HG03469 (cell line): ENCODE measurements around the gene EBP.
"Not testable (repeated sequence)": the region's sequence is repeated elsewhere in the genome, so short reads cannot be mapped to it uniquely, and the experiment has no call there.

ENCODE experiments used
- ATAC-seq: cut with Tn5 transposase; IDR thresholded peaks from one replicate; pipeline ENCODE4 v1.9.1; 2021; ENCODE audit warnings: mild to moderate bottlenecking, moderate library complexity, moderate number of reproducible peaks; ENCODE audit not compliant: unreplicated experiment

The EBP gene

DNA sequence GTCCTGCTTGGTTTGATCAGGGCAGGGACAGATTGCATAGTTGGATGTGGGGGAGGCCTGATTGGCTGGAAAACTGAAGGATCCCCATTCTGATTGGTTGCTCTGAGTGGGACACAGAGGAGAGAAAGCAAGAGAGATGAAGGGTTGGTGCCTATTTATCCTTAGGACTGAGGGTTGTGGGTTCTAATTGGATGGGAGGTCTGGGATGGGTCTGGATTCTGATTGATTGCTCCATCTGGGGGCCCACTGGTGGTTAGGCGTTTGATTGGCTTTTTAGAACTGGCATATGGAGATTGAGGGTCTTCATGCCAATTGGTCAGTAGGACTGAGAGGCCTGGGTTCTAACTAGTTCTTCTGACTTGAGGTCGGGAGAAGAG is 644 bp upstream of the EBP start:
- ATAC-seq, result no peak

DNA sequence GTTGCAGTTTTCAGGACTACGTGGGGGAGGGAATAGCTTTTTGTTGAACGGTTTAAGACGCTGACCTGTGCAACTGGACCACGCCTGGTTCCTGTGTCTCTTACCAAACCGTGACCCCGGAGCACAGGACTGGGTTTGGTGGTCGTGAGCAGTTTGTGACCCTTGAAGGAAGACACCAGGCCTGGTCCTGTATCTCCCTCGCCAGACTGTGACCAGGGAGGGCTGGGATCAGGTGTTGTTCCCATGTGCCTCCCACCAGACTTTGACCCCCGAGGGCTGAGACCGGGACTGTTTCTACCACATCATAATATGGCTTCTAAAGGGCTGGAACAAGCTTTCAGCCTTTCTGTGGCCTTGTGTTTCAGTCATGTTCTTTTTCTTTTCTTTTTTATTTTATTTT is 683 bp downstream of the EBP start:
- ATAC-seq, result no peak

DNA sequence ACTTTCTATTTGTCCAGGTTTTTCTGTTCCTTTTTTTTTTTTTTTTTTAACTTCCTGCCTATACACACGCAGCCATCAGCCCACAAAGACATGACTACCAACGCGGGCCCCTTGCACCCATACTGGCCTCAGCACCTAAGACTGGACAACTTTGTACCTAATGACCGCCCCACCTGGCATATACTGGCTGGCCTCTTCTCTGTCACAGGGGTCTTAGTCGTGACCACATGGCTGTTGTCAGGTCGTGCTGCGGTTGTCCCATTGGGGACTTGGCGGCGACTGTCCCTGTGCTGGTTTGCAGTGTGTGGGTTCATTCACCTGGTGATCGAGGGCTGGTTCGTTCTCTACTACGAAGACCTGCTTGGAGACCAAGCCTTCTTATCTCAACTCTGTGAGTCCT is 2.1 kb downstream of the EBP start:
- ATAC-seq, result no peak

DNA sequence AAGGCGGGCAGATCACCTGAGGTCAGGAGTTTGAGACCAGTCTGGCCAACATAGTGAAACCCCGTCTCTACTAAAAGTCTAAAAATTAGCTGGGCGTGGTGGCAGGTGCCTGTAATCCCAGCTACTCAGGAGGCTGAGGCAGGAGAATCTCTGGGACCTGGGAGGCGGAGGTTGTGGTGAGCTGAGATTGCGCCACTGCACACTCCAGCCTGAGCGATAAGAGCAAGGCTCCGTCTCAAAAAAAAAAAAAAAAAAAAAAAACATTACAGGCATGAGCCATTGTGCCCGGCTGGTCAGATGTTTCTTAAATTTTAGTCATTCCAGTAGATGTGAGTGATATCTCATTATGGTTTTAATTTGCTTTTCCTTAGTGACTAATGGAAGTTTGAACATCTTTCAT is 4.2 kb downstream of the EBP start:
- ATAC-seq, result not testable (repeated sequence)

DNA sequence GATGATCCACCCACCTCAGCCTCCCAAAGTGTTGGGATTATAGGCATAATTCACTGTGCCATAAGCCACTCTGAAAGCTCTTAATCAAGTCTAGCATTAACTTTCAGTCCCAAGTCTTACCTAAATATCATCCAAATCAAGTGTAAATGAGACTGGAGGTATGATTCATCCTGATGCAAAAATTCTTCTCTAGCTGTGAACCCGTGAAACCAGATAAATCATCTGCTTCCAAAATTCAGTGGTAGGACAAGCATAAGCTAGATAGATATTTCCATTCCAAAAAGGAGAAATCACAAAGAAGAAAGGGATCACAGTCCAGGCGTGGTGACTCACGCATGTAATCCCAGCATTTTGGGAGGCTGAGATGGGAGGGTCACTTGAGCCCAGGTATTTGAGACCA is 9.1 kb downstream of the EBP start:
- ATAC-seq, result no peak

DNA sequence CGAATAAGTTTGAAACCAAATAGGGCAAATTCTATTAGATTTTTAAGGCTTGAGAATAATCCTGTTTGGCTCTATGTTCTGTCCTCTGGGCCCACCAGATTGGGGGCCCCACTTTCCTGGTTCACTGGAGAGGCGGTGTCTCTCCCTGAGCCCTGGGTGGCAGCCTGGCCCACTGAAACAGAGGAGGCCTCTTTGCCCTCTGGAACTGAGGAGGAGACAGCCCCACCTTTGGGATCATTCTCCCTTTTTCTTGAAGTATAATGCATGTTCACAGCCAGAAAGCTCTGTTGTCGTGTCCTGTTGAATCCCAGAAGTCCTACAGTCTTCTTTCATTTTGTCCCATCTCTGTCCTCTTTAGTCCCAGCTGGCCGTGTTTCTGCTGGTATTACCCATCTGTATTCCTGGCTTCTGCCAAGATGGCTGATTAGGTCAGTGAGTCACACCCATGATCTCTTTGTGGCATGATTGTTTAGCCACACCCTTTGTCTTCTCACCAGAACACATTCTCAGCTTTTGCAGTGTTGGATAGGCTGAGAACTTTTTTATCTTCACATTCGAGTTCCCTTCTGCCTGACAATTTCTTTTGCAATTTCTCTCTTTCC is 9.9 kb downstream of the EBP start:
- ATAC-seq, result no peak

DNA sequence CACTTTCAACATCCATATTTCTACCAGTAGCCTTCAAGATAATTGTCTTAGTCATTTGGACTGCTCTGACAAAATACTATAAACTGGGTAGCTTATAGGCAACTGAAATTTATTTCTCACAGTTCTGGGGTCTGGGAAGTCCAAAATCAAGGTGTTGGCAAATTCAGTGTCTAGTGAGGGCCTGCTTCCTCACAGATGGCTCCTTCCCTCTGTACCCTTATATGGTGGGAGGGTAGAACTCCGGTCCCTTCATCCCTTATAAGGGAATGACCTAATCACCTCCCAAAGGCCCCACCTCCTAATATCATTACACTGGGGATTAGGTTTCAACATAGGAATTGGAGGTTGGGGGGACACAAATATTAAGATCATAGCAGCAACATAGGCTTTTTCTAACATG is 10.6 kb downstream of the EBP start:
- ATAC-seq, result no peak

DNA sequence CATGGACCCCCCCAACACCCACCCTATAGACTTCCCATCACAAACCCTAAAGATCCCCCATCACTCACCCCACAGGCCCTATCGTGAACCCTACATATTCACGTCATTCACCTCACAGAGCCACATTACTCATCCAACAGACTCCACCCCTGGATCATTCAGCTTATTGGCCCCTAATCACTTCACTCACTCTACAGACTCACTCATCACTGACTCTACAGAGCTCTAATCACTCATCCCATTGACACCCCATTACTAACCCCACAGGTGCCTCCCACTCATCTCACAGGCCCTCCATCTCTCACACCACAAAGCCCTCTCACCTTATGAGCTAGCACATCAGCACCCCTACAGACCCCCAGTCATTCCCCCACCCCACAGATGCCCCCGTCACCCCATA is 11.6 kb downstream of the EBP start:
- no peak for ATAC-seq

DNA sequence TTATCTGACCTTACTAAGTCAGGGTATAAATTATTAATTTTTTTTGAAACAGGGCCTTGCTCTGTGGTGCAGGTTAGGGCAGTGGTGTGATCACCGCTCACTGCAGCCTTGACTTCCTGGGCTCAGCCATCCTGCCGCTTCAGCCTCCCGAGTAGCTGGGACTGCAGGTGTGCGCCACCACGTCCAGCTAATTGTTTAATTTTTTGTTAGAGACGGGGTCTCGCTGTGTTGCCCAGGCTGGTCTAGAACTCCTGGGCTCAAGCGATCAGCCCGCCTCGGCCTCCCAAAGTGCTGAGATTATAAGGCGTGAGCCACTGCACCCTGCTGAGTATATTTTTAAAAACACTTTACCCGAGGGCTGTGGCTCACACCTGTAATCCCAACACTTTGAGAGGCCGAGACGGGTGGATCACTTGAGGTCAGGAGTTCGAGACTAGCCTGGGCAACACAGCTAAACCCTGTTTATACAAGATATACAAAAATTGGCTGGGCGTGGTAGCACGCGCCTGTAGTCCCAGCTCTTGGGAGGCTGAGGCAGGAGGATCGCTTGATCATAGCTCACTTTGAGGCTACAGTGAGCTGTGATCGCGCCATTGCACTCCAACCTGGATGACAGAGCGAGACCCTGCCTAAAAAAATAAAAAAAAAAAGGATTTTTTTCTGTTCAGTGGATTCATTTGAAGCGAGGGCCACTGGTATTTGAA is 17.2 kb downstream of the EBP start:
- no peak for ATAC-seq

DNA sequence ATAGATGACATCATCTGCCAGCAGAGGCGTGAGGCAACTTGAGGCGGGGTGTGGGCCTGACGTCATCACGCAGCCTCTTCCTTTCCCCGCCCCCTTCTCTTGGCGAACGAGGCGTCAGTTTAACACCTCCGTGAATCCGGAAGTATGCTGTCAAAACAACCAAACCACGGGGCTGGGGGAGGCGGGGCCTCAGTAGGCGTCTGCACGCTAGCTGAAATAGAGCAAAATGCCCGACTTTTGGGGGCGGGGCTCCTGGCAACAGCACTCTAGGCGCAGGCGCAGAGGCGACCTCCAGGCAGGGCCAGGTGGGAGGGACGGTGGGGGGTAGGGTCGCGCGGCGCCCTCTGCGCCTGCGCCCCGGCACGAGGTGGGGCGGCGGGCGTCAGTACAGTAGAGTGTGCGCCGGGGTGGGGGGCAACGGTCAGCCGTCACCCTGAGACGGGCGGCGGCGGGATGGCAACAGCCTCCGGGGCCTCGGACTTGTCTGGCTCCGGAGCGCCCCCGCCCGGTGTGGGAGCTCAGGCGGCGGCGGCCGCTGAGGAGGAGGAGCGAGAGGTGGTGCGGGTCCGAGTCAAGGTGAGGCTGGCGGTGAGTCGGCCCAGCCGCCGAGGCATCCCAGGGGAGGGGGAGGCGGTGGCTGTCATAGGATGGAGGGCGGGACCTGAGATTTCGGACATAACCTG is 17.9 kb downstream of the EBP start, which contains the start of gene TBC1D25:
TBC1D25 (plus strand) TSS at position 370 of the 683 bp plus-strand sequence; CDS start at position 454, 84 bp downstream.
- ATAC-seq, result no peak

DNA sequence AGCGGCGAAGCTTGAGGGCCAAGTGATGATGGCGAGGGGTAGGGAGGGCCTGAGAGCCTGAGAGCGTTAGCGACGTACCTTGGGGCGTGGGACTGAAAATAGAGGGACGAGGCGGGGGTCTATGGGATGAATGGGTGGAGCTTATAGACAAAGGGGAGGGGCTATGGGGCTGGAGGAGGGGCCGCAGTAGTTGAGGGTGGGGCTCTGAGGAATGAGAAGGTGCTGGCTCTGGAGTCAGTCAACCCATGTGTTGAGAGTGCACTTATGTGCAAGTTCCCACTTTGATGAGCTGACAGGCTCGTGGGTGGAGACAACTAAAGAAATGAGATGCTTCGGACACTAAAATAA is 18.4 kb downstream of the EBP start:
- ATAC-seq, result no peak

DNA sequence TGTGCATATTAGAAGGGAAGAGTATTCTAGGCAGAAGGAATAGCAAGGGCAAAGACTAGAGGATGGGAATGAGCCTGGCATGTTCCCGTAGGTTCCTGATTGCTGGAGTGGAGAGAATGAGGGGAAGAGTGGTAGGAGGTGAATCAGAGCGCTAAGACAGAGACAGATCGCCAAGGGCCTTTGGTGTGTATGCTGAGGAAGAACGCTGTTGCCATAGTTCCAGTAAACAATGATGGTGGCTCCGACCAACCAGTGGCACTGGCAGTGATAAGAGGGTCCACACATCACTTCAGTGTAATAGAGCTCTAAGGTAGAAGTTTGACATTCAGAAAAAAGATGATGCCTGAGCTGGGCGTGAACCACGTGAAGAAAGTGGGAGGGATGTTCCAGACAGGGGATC is 18.9 kb downstream of the EBP start:
- no peak for ATAC-seq

DNA sequence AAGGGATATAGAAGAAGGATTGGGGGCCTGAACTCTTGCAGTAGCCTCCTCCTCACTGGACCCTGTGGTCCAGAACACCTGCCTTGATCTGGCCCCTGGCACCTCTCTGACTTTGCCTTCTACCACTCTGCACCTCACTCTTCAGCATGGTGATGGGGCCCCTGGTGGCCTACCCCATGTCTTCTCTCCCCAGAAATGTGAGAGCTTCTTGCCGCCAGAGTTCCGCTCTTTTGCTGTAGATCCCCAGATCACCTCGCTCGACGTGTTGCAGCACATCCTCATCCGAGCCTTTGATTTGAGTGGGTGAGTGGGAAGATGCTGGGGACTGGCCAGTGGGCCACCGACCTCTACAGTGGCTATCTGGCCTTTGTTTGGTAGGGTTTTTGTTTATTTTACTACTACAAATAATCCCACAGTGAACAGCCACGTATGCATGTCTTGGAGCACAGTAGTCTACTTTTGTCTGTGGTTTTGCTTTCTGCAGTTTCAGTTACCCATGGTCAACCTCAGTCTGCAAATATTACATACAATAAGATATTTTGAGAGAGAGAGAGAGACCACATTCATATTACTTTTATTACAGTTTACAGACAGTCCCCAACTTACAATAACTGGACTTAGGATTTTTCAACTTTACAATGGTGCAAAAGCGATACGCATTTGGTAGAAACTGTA is 19.7 kb downstream of the EBP start:
- ATAC-seq, result no peak

DNA sequence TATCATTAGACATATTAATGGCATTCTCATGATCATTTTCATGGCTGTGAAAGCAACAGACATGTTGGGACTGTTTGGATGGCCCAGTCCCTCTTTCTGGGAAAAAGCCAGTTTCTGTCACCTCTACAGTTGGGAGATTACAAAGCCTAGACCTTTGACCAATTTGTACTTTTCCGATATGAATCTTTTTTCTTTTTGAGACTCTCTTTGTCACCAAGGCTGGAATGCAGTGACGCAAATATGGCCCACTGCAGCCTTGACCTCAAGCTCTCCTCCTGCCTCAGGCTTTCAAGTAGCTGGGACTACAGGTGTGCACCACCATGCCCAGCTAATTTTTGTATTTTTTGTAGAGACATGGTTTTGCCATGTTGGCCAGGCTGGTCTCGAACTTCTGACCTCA is 27.3 kb downstream of the EBP start:
- no peak for ATAC-seq

DNA sequence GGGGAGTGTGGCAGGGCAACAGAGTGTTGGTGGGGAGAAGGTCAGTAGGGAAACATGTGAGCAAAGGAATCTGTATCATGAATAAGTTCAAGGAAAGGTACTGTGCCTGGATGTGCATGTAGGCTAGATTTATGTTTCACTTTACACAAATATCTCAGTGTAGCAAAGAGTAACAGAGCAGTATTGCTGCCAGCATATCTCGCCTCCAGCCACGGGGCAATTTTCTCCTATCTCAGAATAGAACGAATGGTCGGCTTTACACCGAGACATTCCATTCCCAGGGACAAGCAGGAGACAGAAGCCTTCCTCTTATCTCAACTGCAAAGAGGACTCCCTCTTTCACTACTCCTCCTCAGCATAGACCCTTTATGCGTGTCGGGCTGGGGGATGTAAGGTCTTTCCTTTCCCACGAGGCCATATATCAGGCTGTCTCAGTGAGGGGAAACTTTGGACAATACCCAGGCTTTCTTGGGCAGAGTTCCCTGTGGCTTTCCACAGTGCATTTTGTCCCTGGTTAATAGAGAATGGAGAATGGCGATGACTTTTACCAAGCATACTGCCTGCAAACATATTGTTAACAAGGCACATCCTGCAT is 34.2 kb downstream of the EBP start:
- not testable (repeated sequence) for ATAC-seq

DNA sequence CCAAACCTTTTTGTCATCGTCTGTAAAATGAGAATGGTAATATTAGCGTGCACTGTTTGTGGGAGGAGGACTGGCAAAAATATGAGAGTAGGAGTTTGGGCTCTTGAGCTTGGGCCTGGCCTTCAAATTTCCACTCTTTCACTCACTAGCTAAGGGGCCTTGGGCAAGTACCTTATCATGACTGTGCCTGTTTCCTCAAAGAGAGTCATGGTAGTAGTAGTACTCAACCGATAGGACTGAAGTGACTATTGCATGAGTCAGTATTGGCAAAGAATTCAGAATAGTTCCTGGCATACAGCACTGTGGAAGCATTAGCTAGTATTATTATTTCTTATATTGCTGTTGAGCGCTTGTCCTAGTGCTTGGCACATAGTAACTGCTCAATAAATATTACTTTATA is 36.7 kb downstream of the EBP start:
- ATAC-seq, result no peak

DNA sequence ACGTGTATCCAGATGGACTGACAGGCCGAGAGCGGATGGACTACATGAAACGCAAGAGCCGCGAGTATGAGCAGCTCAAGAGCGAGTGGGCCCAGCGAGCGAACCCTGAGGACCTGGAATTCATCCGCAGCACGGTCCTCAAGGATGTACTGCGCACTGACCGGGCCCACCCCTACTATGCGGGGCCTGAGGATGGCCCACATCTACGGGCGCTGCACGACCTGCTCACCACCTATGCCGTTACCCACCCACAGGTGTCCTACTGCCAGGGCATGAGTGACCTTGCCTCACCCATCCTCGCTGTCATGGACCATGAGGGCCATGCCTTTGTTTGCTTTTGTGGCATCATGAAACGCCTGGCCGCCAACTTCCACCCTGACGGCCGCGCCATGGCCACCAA is 38.0 kb downstream of the EBP start:
- ATAC-seq, result no peak

DNA sequence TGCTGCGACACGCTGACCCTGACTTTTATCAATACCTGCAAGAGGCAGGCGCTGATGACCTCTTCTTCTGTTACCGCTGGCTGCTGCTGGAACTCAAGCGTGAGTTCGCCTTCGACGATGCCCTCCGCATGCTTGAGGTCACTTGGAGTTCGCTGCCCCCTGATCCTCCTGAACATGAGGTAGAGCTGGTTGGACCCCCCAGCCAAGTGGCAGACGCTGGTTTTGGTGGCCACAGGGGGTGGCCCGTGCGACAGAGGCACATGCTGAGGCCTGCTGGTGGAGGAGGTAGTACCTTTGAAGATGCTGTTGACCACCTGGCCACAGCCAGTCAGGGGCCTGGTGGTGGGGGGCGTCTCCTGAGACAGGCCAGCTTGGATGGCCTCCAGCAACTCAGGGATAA is 38.4 kb downstream of the EBP start:
- no peak for ATAC-seq

DNA sequence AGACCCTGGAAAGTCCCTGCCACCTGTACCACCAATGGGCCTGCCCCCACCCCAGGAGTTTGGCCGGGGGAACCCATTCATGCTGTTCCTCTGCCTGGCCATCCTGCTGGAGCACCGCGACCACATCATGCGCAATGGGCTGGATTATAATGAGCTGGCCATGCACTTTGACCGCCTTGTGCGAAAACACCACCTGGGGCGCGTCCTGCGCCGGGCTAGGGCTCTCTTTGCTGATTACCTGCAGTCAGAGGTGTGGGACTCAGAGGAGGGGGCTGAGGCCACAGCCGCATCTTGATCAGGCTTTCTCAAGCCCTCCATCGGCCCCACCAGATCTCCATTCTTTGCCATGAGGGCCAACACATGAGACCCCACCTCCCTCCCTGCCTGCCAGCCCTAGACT is 39.1 kb downstream of the EBP start:
- no peak for ATAC-seq

DNA sequence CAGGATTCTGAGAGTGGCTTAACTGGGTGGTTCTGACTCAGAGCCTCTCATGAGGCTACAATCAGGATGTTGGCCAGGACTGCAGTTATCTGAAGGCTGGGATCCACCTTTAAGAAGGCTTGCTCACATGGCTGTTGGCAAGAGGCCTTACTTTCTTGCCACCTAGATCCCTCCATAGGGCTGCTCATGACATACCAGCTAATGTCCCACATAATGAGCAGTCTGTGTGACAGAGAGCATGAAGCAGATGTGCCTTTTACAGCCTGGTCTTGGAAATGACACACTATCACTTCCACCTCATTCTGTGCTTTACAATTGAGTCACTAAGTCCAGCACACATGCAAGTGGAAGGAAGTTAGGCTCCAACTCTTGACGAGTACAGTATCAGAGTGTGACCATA is 48.4 kb downstream of the EBP start:
- ATAC-seq, result peak; percentile 36

DNA sequence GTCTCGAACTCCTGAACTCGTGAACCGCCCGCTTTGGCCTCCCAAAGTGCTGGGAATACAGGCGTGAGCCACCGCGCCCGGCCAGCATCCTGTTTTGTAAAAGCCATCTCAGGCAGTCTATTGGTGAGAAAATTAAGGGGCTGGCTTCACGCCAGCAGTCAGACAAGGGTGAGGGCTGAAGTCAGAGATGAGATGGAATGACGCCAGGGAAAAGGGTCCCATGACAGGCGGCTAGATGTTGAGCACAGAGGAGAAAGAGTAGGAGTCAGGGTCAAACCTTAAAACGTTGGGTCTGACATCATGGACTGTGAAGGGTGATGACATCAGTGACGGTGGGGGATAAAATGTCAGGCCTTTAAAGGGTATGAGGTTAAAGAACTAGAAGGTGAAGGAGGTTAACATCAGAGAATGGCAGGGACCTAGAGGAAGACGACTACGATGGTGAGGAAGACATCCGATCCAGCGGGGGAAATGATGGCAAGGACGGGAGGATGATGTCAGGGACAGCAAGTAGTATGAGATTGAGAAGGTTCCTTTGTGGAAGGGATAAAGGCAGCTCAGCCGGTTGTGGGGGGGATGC is 52.2 kb downstream of the EBP start:
- ATAC-seq, result peak; percentile 2
